ENCODE results near the gene CACNG1. TPM values are rescaled to one million over a fixed set of nuclear protein-coding genes. Genes with fewer than 3 reads are reported as not detected.

The CACNG1 gene
- total RNA-seq: not detected

GRCh38 chr17:67044016-67044772 is at the start of gene CACNG1:
CACNG1 (plus strand) TSS chr17:67044554; CDS start chr17:67044661, 107 bp downstream.
- peaks cover 2% of the 10 kb centered on the region for H3K36me3 Mint-ChIP-seq
- no peaks in the 10 kb centered on the region for H3K4me1 Mint-ChIP-seq
- no peak for ATAC-seq
- peaks cover 10% of the 10 kb centered on the region for H3K9me3 Mint-ChIP-seq (ENCODE audit: low read depth)
- H3K4me3 Mint-ChIP-seq: no peak within 1 kb of the TSS
- no peak within 1 kb of the TSS for H3K27ac Mint-ChIP-seq
- DNase-seq: no peak
- no peaks in the 10 kb centered on the region for H3K27me3 Mint-ChIP-seq
- CTCF ChIA-PET: no interaction called here

- Mint-ChIP-seq H3K4me1 (no peaks in the 10 kb centered on the region), H3K4me3 (no peak overlapping the region), H3K27me3 (peaks cover 9% of the 10 kb centered on the region), H3K36me3 (no peaks in the 10 kb centered on the region), H3K27ac (no peak overlapping the region), H3K9me3 (ENCODE audit: low read depth) (no peaks in the 10 kb centered on the region)
- CTCF ChIA-PET: no interaction called here
- DNase-seq (no peak), ATAC-seq (no peak)
These were observed 49.3 kb upstream of the CACNG1 start for GRCh38 chr17:66994930-66995535.

GRCh38 chr17:66995944-66996343 is 48.4 kb upstream of the CACNG1 start:
- Mint-ChIP-seq H3K4me1 (no peaks in the 10 kb centered on the region), H3K27ac (no peak overlapping the region), H3K4me3 (no peak overlapping the region)

GRCh38 chr17:66996926-66997325 is 47.4 kb upstream of the CACNG1 start:
- CTCF ChIA-PET: interaction anchor here (0.7 kb wide), 1 partner anchor 13 kb away, joined by 3 read pairs; no protein-coding TSS in a partner anchor
- no peaks in the 10 kb centered on the region for H3K9me3 Mint-ChIP-seq (ENCODE audit: low read depth)
- H3K4me3 Mint-ChIP-seq: no peak overlapping the region
- H3K27me3 Mint-ChIP-seq: peaks cover 3% of the 10 kb centered on the region
- DNase-seq (no peak), ATAC-seq (no peak)
- no peaks in the 10 kb centered on the region for H3K4me1 Mint-ChIP-seq
- no peak overlapping the region for H3K27ac Mint-ChIP-seq
- H3K36me3 Mint-ChIP-seq: no peaks in the 10 kb centered on the region

More at GRCh38 chr17:66995944-66996343, 48.4 kb upstream of the CACNG1 start:
- CTCF ChIA-PET: interaction anchor here (0.7 kb wide), 1 partner anchor 12 kb away, joined by 3 read pairs; no protein-coding TSS in a partner anchor
- no peak for DNase-seq
- Mint-ChIP-seq H3K27me3 (peaks cover 5% of the 10 kb centered on the region), H3K9me3 (ENCODE audit: low read depth) (no peaks in the 10 kb centered on the region), H3K36me3 (no peaks in the 10 kb centered on the region)
- no peak for ATAC-seq

GRCh38 chr17:67003231-67003630 is 41.1 kb upstream of the CACNG1 start:
- ATAC-seq (no peak), DNase-seq (no peak)
- CTCF ChIA-PET: no interaction called here
- Mint-ChIP-seq H3K36me3 (no peaks in the 10 kb centered on the region), H3K27me3 (peaks cover 6% of the 10 kb centered on the region), H3K27ac (no peak overlapping the region), H3K9me3 (ENCODE audit: low read depth) (no peaks in the 10 kb centered on the region), H3K4me1 (no peaks in the 10 kb centered on the region), H3K4me3 (no peak overlapping the region)

- CTCF ChIA-PET: no interaction called here
- H3K4me3 Mint-ChIP-seq: no peak overlapping the region
- ATAC-seq (no peak), DNase-seq (no peak)
- H3K4me1 Mint-ChIP-seq: no peaks in the 10 kb centered on the region
- peaks cover 6% of the 10 kb centered on the region for H3K27me3 Mint-ChIP-seq
- H3K9me3 Mint-ChIP-seq (ENCODE audit: low read depth): no peaks in the 10 kb centered on the region
- H3K27ac Mint-ChIP-seq: no peak overlapping the region
- H3K36me3 Mint-ChIP-seq: no peaks in the 10 kb centered on the region
These were observed 40.2 kb upstream of the CACNG1 start for GRCh38 chr17:67004181-67004580.

GRCh38 chr17:67007266-67007665 is 37.1 kb upstream of the CACNG1 start:
- peaks cover 8% of the 10 kb centered on the region for H3K27me3 Mint-ChIP-seq
- no peak for DNase-seq
- H3K9me3 Mint-ChIP-seq (ENCODE audit: low read depth): no peaks in the 10 kb centered on the region
- no peaks in the 10 kb centered on the region for H3K4me1 Mint-ChIP-seq
- H3K4me3 Mint-ChIP-seq: no peak overlapping the region
- CTCF ChIA-PET: no interaction called here
- H3K27ac Mint-ChIP-seq: no peak overlapping the region
- ATAC-seq: no peak
- H3K36me3 Mint-ChIP-seq: no peaks in the 10 kb centered on the region

- no peaks in the 10 kb centered on the region for H3K4me1 Mint-ChIP-seq
- no peaks in the 10 kb centered on the region for H3K9me3 Mint-ChIP-seq (ENCODE audit: low read depth)
- CTCF ChIA-PET: no interaction called here
- no peak overlapping the region for H3K27ac Mint-ChIP-seq
- H3K36me3 Mint-ChIP-seq: no peaks in the 10 kb centered on the region
- no peak for DNase-seq
- no peak overlapping the region for H3K4me3 Mint-ChIP-seq
- H3K27me3 Mint-ChIP-seq: peaks cover 8% of the 10 kb centered on the region
- ATAC-seq: no peak
These were observed 36.3 kb upstream of the CACNG1 start for GRCh38 chr17:67008101-67008500.

- CTCF ChIA-PET: no interaction called here
- Mint-ChIP-seq H3K27me3 (peaks cover 13% of the 10 kb centered on the region), H3K27ac (no peak overlapping the region), H3K9me3 (ENCODE audit: low read depth) (no peaks in the 10 kb centered on the region), H3K36me3 (no peaks in the 10 kb centered on the region), H3K4me3 (no peak overlapping the region), H3K4me1 (no peaks in the 10 kb centered on the region)
- ATAC-seq: no peak
- no peak for DNase-seq
These were observed 32.7 kb upstream of the CACNG1 start for GRCh38 chr17:67011527-67012175.

- no peaks in the 10 kb centered on the region for H3K4me1 Mint-ChIP-seq
- H3K27me3 Mint-ChIP-seq: peaks cover 10% of the 10 kb centered on the region
- H3K36me3 Mint-ChIP-seq: no peaks in the 10 kb centered on the region
- ATAC-seq (no peak), DNase-seq (no peak)
- H3K4me3 Mint-ChIP-seq: no peak overlapping the region
- H3K9me3 Mint-ChIP-seq (ENCODE audit: low read depth): no peaks in the 10 kb centered on the region
- CTCF ChIA-PET: no interaction called here
- H3K27ac Mint-ChIP-seq: no peak overlapping the region
These were observed 30.5 kb upstream of the CACNG1 start for GRCh38 chr17:67013891-67014290.

GRCh38 chr17:67015001-67015400 is 29.4 kb upstream of the CACNG1 start:
- Mint-ChIP-seq H3K27ac (no peak overlapping the region), H3K4me1 (no peaks in the 10 kb centered on the region), H3K9me3 (ENCODE audit: low read depth) (no peaks in the 10 kb centered on the region), H3K4me3 (no peak overlapping the region), H3K36me3 (no peaks in the 10 kb centered on the region), H3K27me3 (peaks cover 10% of the 10 kb centered on the region)
- ATAC-seq (no peak), DNase-seq (no peak)
- CTCF ChIA-PET: no interaction called here

- no peaks in the 10 kb centered on the region for H3K4me1 Mint-ChIP-seq
- no peak overlapping the region for H3K4me3 Mint-ChIP-seq
- H3K9me3 Mint-ChIP-seq (ENCODE audit: low read depth): no peaks in the 10 kb centered on the region
- no peak overlapping the region for H3K27ac Mint-ChIP-seq
- no peak for DNase-seq
- H3K27me3 Mint-ChIP-seq: peaks cover 8% of the 10 kb centered on the region
- CTCF ChIA-PET: no interaction called here
- H3K36me3 Mint-ChIP-seq: no peaks in the 10 kb centered on the region
- ATAC-seq: no peak
These were observed 28.2 kb upstream of the CACNG1 start for GRCh38 chr17:67016039-67016762.

- Mint-ChIP-seq H3K27me3 (peaks cover 8% of the 10 kb centered on the region), H3K4me1 (no peaks in the 10 kb centered on the region), H3K9me3 (ENCODE audit: low read depth) (no peaks in the 10 kb centered on the region), H3K27ac (no peak overlapping the region), H3K36me3 (no peaks in the 10 kb centered on the region), H3K4me3 (no peak overlapping the region)
- ATAC-seq (no peak), DNase-seq (no peak)
- CTCF ChIA-PET: no interaction called here
These were observed 26.4 kb upstream of the CACNG1 start for GRCh38 chr17:67017910-67018309.
